Gastroesophageal sphincter (tissue), 2 donors: Measurements from ENCODE around the gene NOP10.

Experiments
- EP300 ChIP-seq: sonication (generic); formaldehyde crosslinking; IDR thresholded peaks from one replicate; pipeline ENCODE4 v1.6.1; 2017; ENCODE audit warnings: antibody characterized with exemption, mild to moderate bottlenecking
- POLR2AphosphoS5 ChIP-seq: sonication (generic); formaldehyde crosslinking; IDR thresholded peaks from one replicate; pipeline ENCODE4 v1.6.1; 2017; ENCODE audit warnings: antibody characterized with exemption

- TF ChIP-seq POLR2AphosphoS5 (no peak), EP300 (no peak)
Measured at GRCh38 chr15:34359416-34359815, 16.5 kb upstream of the NOP10 start.
